Measurements from ENCODE around the gene COL25A1. TPM values are rescaled to one million over a fixed set of nuclear protein-coding genes. Genes with fewer than 3 reads are reported as not detected.
"Not testable (repeated sequence)": the region's sequence is repeated elsewhere in the genome, so short reads cannot be mapped to it uniquely, and the experiment has no call there.

The COL25A1 gene
- total and polyA plus RNA-seq, 2 donors (not counting 3 experiments of a cell fraction or from before 2014, with no cell fraction given): 0.21 to 3.5 TPM

- DNase-seq (ENCODE audit: low read depth, low spot score) (no peak), FAIRE-seq (no peak)
- BruUV-seq (replicated peaks): no TSS peak
- H3K79me2 ChIP-seq (ENCODE audit: control insufficient read depth, insufficient read depth, low read length): no peaks in the 10 kb centered on the region
- H3K9me3 ChIP-seq (replicated peaks; ENCODE audit: control insufficient read depth, insufficient read depth, low read length): no peaks in the 10 kb centered on the region
- ChIA-PET POLR2A (no interaction called here), CTCF (interaction anchor here (1.9 kb wide), 1 partner anchor 16 kb away, joined by 3 read pairs; no protein-coding TSS in a partner anchor)
- H3K36me3 ChIP-seq (ENCODE audit: control insufficient read depth in 2 of 2, extremely low read depth in 1 of 2, insufficient read depth in 2 of 2, low read length in 2 of 2): no peaks in the 10 kb centered on the region
- H3K4me2 ChIP-seq (ENCODE audit: insufficient read depth, low read length): no peak overlapping the region
- no peaks in the 10 kb centered on the region for H4K20me1 ChIP-seq (replicated peaks; ENCODE audit: control insufficient read depth, extremely low read depth, insufficient read depth, low read length)
- H3K27me3 ChIP-seq (ENCODE audit: control insufficient read depth in 2 of 2, insufficient read depth in 2 of 2, low read length in 2 of 2): peaks cover 0 to 17% of the 10 kb centered on the region in 2 experiments
- H3K4me3 ChIP-seq (replicated peaks in 1 of 3; ENCODE audit: insufficient read depth in 1 of 3, low read depth in 1 of 3, low read length in 3 of 3): no peak overlapping the region
- no peak overlapping the region for H2AFZ ChIP-seq (ENCODE audit: low read depth, low read length)
- H3K4me1 ChIP-seq (ENCODE audit: control insufficient read depth, extremely low read depth, insufficient read depth, low read length): peaks cover 20% of the 10 kb centered on the region
- dilution Hi-C loops (cut with MboI; ENCODE audit: extremely low pct_ligation_motif_present, low sequenced_read_pairs): no loop called here
- no peaks in the 10 kb centered on the region for H3K9me1 ChIP-seq (replicated peaks; ENCODE audit: control insufficient read depth, extremely low read depth, insufficient read depth, low read length)
- intact Hi-C loops (cut with micrococcal nuclease): loop anchor here (5.0 kb wide), 2 partner anchors 532 to 1657 kb away; no protein-coding TSS in a partner anchor
- no peak overlapping the region for H3K27ac ChIP-seq (ENCODE audit: insufficient read depth, low read depth, low read length)
- H3K9ac ChIP-seq (replicated peaks; ENCODE audit: extremely low read depth, insufficient read depth, low read length): no peak overlapping the region
- no peak for TF ChIP-seq MYC (IDR thresholded peaks at IDR 0.05; ENCODE audit: low read depth, low read length)
- TF ChIP-seq GATA2 (IDR thresholded peaks at IDR 0.05; ENCODE audit: insufficient read depth, insufficient read length, low read depth, low read length): no peak
- no peak for TF ChIP-seq JUN (IDR thresholded peaks at IDR 0.05; ENCODE audit: borderline replicate concordance, insufficient read depth, insufficient read length, low read depth)
- no peak for TF ChIP-seq FOS (IDR thresholded peaks at IDR 0.05; ENCODE audit: borderline replicate concordance, insufficient read depth, low read length)
- TF ChIP-seq, protein P1, sequence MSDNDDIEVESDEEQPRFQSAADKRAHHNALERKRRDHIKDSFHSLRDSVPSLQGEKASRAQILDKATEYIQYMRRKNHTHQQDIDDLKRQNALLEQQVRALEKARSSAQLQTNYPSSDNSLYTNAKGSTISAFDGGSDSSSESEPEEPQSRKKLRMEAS (IDR thresholded peaks at IDR 0.05; ENCODE audit: insufficient read depth, insufficient read length): no peak
- no peak for TF ChIP-seq POLR2A (IDR thresholded peaks at IDR 0.05; ENCODE audit: low read depth, low read length)
These were observed 427.7 kb downstream of the COL25A1 start for GRCh38 chr4:108874806-108875205.

GRCh38 chr4:108869970-108870369, 432.5 kb downstream of the COL25A1 start:
- H3K4me3 ChIP-seq (replicated peaks in 1 of 3; ENCODE audit: insufficient read depth in 1 of 3, low read depth in 1 of 3, low read length in 3 of 3); H3K4me1 ChIP-seq (ENCODE audit: control insufficient read depth, extremely low read depth, insufficient read depth, low read length); H3K9ac ChIP-seq (replicated peaks; ENCODE audit: extremely low read depth, insufficient read depth, low read length); FAIRE-seq; H3K79me2 ChIP-seq (ENCODE audit: control insufficient read depth, insufficient read depth, low read length); H3K4me2 ChIP-seq (ENCODE audit: insufficient read depth, low read length); CTCF ChIA-PET; H3K9me3 ChIP-seq (replicated peaks; ENCODE audit: control insufficient read depth, insufficient read depth, low read length); DNase-seq (ENCODE audit: low read depth, low spot score); H3K36me3 ChIP-seq (ENCODE audit: control insufficient read depth in 2 of 2, extremely low read depth in 1 of 2, insufficient read depth in 2 of 2, low read length in 2 of 2); BruUV-seq (replicated peaks); intact Hi-C loops (cut with micrococcal nuclease); H3K27ac ChIP-seq (ENCODE audit: insufficient read depth, low read depth, low read length); dilution Hi-C loops (cut with MboI; ENCODE audit: extremely low pct_ligation_motif_present, low sequenced_read_pairs); H4K20me1 ChIP-seq (replicated peaks; ENCODE audit: control insufficient read depth, extremely low read depth, insufficient read depth, low read length); POLR2A ChIA-PET; H3K9me1 ChIP-seq (replicated peaks; ENCODE audit: control insufficient read depth, extremely low read depth, insufficient read depth, low read length); H2AFZ ChIP-seq (ENCODE audit: low read depth, low read length): not testable (repeated sequence)
- H3K27me3 ChIP-seq (ENCODE audit: control insufficient read depth in 2 of 2, insufficient read depth in 2 of 2, low read length in 2 of 2): peaks cover 0 to 13% of the 10 kb centered on the region in 2 experiments
